GM12878 (cell line): ENCODE measurements around the gene PCP2. TPM values are rescaled to one million over a fixed set of nuclear protein-coding genes. Genes with fewer than 3 reads are reported as not detected.

Experiments used
- ATAC-seq: fragments of 200-7000 bp; cut with Tn5 transposase; 3 replicates; pipeline ENCODE4 v1.9.1; 2020; ENCODE audit warnings: mild to moderate bottlenecking, moderate library complexity
- BruUV-seq: library from RNA; stranded (reverse); fragments of 400-500 nt; replicated peaks from 2 replicates; lab custom pipeline; 2021; lab: Mats Ljungman, UMichigan
- CTCF ChIA-PET: fragments of 300-600 bp; sonication (Branson Sonifier 250); formaldehyde crosslinking; extraction: SDS; loops from one replicate; lab custom pipeline; 2021; ENCODE audit warnings: inconsistent platforms; lab: Yijun Ruan, JAX
- POLR2A ChIA-PET: fragments of 350-600 bp; formaldehyde crosslinking; extraction: SDS; loops from one replicate; lab custom pipeline; 2021; ENCODE audit warnings: inconsistent platforms; lab: Charles Lee
- RAD21 ChIA-PET: fragments of 300-600 bp; sonication (Branson Sonifier 250); formaldehyde crosslinking; loops from one replicate; lab custom pipeline; 2023; ENCODE audit warnings: antibody characterized with exemption; ENCODE audit not compliant: unreplicated experiment; lab: Charles Lee
- SMC1A ChIA-PET: fragments of 300-600 bp; sonication (Branson Sonifier 250); formaldehyde crosslinking; loops from one replicate; lab custom pipeline; 2023; ENCODE audit not compliant: unreplicated experiment, uncharacterized antibody; lab: Charles Lee
- DNase-seq: peaks from one replicate; pipeline ENCODE4 v3.0.0-alpha.2; 2011; ENCODE audit warnings: low read depth, low spot score
- FAIRE-seq: peaks from 3 replicates; lab custom pipeline; 2011; peaks lifted over from hg19 to GRCh38; lab: Jason Lieb, UNC
- H2AFZ ChIP-seq: 2 replicates; pipeline ENCODE4 v1.6.0; 2011; ENCODE audit warnings: low read depth, low read length, control low read depth; ENCODE audit not compliant: control insufficient read depth
- H3K27ac ChIP-seq: 2 replicates; pipeline ENCODE4 v1.5.1; 2011; ENCODE audit warnings: control low read depth; ENCODE audit not compliant: control insufficient read depth, insufficient read depth
- H3K27me3 ChIP-seq, 2 experiments: replicated peaks in 1 of 2; 2 replicates each; pipeline versions ENCODE4 v1.6.0 to v1.6.1; 2011; ENCODE audit warnings: low read length in 1 of 2; ENCODE audit not compliant: control insufficient read depth in 2 of 2, insufficient read depth in 2 of 2
- H3K36me3 ChIP-seq, 2 experiments: 2 replicates each; pipeline ENCODE4 v1.5.1; 2011; ENCODE audit warnings: low read length in 1 of 2; ENCODE audit not compliant: control insufficient read depth in 2 of 2, insufficient read depth in 2 of 2
- H3K4me1 ChIP-seq: 2 replicates; pipeline ENCODE4 v1.6.1; 2011; ENCODE audit warnings: mild to moderate bottlenecking, low read length, moderate library complexity, mixed read lengths; ENCODE audit not compliant: control insufficient read depth, insufficient read depth
- H3K4me2 ChIP-seq: 2 replicates; pipeline ENCODE4 v1.6.0; 2011; ENCODE audit warnings: control low read depth; ENCODE audit not compliant: control insufficient read depth, insufficient read depth
- H3K4me3 ChIP-seq: fragments of 200-600 bp; sonication (generic); 2 replicates; pipeline ENCODE4 v1.5.1; 2016
- H3K79me2 ChIP-seq: 2 replicates; pipeline ENCODE4 v1.6.0; 2011; ENCODE audit warnings: low read length; ENCODE audit not compliant: control insufficient read depth, insufficient read depth
- H3K9ac ChIP-seq: 2 replicates; pipeline ENCODE4 v1.8.0; 2011; ENCODE audit warnings: low read length, control low read depth, mixed read lengths; ENCODE audit not compliant: control insufficient read depth, insufficient read depth
- H3K9me3 ChIP-seq: replicated peaks from 3 replicates; pipeline ENCODE4 v1.5.1; 2011; ENCODE audit warnings: mild to moderate bottlenecking, low read length; ENCODE audit not compliant: control insufficient read depth, insufficient read depth
- H4K20me1 ChIP-seq: 2 replicates; pipeline ENCODE4 v1.6.0; 2011; ENCODE audit not compliant: control insufficient read depth, insufficient read depth
- SIX5 ChIP-seq: IDR thresholded peaks from 2 replicates; pipeline ENCODE4 v1.6.1; 2011; ENCODE audit warnings: mild to moderate bottlenecking, low read depth, low read length, moderate library complexity; ENCODE audit not compliant: severe bottlenecking
- TCF3 ChIP-seq: IDR thresholded peaks from 2 replicates; pipeline ENCODE4 v1.6.1; 2012; ENCODE audit warnings: low read depth, mild to moderate bottlenecking, low read length, borderline replicate concordance; ENCODE audit not compliant: insufficient read depth
- WGBS: methylation state at CpG from one replicate; pipeline ENCODE4 v1.1.6; 2016; ENCODE audit warnings: low lambda C conversion rate; ENCODE audit not compliant: insufficient replicate concordance, insufficient coverage; ENCODE audit errors: missing lambda C conversion rate; 5-methylcytosine and 5-hydroxymethylcytosine counted together
- in situ Hi-C: fragments of 300-500 bp; cut with MboI; formaldehyde crosslinking; loops from 9 replicates; pipeline ENCODE4 v1.14.3; 2018; ENCODE audit warnings: mixed read lengths
- intact Hi-C: fragments of 100-400 bp; cut with micrococcal nuclease; formaldehyde crosslinking; loops from one replicate; pipeline ENCODE4 v1.14.2; 2022; ENCODE audit not compliant: unreplicated experiment
- polyA plus RNA-seq, 11 experiments: library from polyadenylated mRNA; depleted of rRNA in 4 of 11; unstranded in 6 of 11; stranded (reverse) in 5 of 11; fragments of >200 nt; fragmentation: Nextera tagmentation in 4 of 11; fragmentation: Illumina TruSeq in 1 of 11; extraction: Ambion mirVana in 4 of 11; extraction: Trizol in 1 of 11; gene quantifications; 1 replicate in 1 of 11; 2 replicates in 10 of 11; pipeline versions ENCODE4 v1.2.1 to v1.2.3, GENCODE V29; 2011 to 2016; ENCODE audit warnings: inconsistent platforms in 2 of 11, missing spikeins in 2 of 11, low read depth in 1 of 11
- total RNA-seq, 4 experiments: library from RNA; depleted of rRNA in 3 of 4; stranded (reverse); fragments of >200 nt in 3 of 4; fragmentation: Illumina TruSeq in 1 of 4; extraction: Trizol in 1 of 4; gene quantifications; 2 replicates each; pipeline versions ENCODE4 v1.2.1 to v1.2.3, GENCODE V29; 2013 to 2021
- TF ChIP-seq, protein P1 (sequence below): fragments of 450-650 bp; IDR thresholded peaks from 2 replicates; pipeline ENCODE4 v1.6.1; 2017; ENCODE audit warnings: mild to moderate bottlenecking, moderate library complexity

PCP2 gene
- total and polyA plus RNA-seq, 10 of the 15 experiments (the other 5 are each of a cell fraction or from before 2014, with no cell fraction given): 0.10 to 0.62 (median 0.31) TPM; not detected in 5

DNA sequence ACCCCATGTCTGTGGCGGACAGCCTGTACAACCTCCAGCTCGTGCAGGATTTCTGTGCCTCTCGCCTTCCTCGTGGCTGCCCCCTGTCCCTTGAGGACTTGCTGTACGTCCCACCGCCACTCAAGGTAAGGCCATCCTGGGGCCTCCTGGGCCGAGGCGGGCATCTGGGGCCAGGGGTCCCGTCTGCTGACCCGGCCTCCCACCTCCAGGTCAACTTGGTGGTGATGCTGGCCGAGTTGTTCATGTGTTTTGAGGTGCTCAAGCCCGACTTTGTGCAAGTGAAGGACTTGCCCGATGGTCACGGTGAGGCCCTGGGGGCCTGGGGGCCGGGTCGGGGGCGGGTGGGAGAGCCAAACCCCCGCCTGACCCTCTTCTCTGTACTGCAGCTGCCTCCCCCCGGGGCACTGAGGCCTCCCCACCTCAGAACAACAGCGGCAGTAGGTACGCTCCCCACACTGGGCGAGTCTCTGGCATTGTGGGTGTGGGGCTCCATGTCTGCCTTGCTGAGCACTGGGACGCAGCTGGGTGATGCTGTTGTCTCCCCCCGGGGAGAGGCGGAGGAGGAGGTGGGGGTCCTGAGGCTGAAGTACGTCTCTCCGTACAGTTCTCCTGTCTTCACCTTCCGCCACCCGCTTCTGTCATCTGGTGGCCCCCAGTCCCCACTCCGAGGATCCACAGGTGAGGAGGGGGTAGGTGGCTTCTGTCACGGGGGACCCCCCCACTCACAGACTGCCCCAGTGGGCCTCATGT, 22.9 kb downstream of the PCP2 start (continued):
- TF ChIP-seq, protein P1, sequence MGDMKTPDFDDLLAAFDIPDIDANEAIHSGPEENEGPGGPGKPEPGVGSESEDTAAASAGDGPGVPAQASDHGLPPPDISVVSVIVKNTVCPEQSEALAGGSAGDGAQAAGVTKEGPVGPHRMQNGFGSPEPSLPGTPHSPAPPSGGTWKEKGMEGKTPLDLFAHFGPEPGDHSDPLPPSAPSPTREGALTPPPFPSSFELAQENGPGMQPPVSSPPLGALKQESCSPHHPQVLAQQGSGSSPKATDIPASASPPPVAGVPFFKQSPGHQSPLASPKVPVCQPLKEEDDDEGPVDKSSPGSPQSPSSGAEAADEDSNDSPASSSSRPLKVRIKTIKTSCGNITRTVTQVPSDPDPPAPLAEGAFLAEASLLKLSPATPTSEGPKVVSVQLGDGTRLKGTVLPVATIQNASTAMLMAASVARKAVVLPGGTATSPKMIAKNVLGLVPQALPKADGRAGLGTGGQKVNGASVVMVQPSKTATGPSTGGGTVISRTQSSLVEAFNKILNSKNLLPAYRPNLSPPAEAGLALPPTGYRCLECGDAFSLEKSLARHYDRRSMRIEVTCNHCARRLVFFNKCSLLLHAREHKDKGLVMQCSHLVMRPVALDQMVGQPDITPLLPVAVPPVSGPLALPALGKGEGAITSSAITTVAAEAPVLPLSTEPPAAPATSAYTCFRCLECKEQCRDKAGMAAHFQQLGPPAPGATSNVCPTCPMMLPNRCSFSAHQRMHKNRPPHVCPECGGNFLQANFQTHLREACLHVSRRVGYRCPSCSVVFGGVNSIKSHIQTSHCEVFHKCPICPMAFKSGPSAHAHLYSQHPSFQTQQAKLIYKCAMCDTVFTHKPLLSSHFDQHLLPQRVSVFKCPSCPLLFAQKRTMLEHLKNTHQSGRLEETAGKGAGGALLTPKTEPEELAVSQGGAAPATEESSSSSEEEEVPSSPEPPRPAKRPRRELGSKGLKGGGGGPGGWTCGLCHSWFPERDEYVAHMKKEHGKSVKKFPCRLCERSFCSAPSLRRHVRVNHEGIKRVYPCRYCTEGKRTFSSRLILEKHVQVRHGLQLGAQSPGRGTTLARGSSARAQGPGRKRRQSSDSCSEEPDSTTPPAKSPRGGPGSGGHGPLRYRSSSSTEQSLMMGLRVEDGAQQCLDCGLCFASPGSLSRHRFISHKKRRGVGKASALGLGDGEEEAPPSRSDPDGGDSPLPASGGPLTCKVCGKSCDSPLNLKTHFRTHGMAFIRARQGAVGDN: no peak
- TF ChIP-seq SIX5: no peak

- no peak overlapping the region for H3K27ac ChIP-seq
- SMC1A ChIA-PET: interaction anchor here (1.4 kb wide), 1 partner anchor 29 kb away, joined by 4 read pairs; no protein-coding TSS in a partner anchor
- no peaks in the 10 kb centered on the region for H3K9me3 ChIP-seq
- POLR2A ChIA-PET: interaction anchor here (1.1 kb wide), 1 partner anchor 10 kb away, joined by 3 read pairs; no protein-coding TSS in a partner anchor
- DNase-seq (no peak), ATAC-seq (no peak), FAIRE-seq (no peak)
- no TSS peak for BruUV-seq
- TF ChIP-seq TCF3: no peak
- CTCF ChIA-PET: no interaction called here
- no peak overlapping the region for H2AFZ ChIP-seq
- no peak overlapping the region for H3K9ac ChIP-seq
- H4K20me1 ChIP-seq: no peaks in the 10 kb centered on the region
- H3K27me3 ChIP-seq: no peaks in the 10 kb centered on the region
- intact Hi-C loops: no loop called here
- no peak overlapping the region for H3K4me3 ChIP-seq
- 83% methylated on average over 19 of the region's 25 CpGs for WGBS
- no peak overlapping the region for H3K4me2 ChIP-seq
- H3K36me3 ChIP-seq: no peaks in the 10 kb centered on the region
- no peaks in the 10 kb centered on the region for H3K4me1 ChIP-seq
- RAD21 ChIA-PET: interaction anchor here (0.6 kb wide), 1 partner anchor 43 kb away, joined by 3 read pairs; no protein-coding TSS in a partner anchor
- no peaks in the 10 kb centered on the region for H3K79me2 ChIP-seq
- in situ Hi-C loops: no loop called here
Measured at GRCh38 chr19:7607874-7608560, 25.5 kb downstream of the PCP2 start.
